SK-N-SH treated with all-trans-retinoic acid at 6 μM for 48 hours (cell line): ENCODE measurements around the gene AOC2.

Source experiments
- ATAC-seq: fragments of 200-7000 bp; cut with Tn5 transposase; 3 replicates; pipeline ENCODE4 v1.9.1; 2020; ENCODE audit warnings: mild to moderate bottlenecking, moderate library complexity
- ARNTL ChIP-seq: fragments of 450-650 bp; formaldehyde crosslinking; IDR thresholded peaks from 2 replicates; pipeline ENCODE4 v1.5.0; 2020; ENCODE audit warnings: low read depth, mild to moderate bottlenecking, moderate library complexity, borderline replicate concordance
- BACH2 ChIP-seq: fragments of 250-450 bp; sonication (Bioruptor Pico); IDR thresholded peaks from 2 replicates; pipeline ENCODE4 v1.9.0; 2021; ENCODE audit warnings: mild to moderate bottlenecking, borderline replicate concordance
- CREB5 ChIP-seq: fragments of 250-450 bp; sonication (Bioruptor Pico); IDR thresholded peaks from 2 replicates; pipeline ENCODE4 v1.5.1; 2020; ENCODE audit warnings: low read depth, mild to moderate bottlenecking, moderate library complexity
- CSDC2 ChIP-seq: fragments of 250-450 bp; sonication (Bioruptor Pico); IDR thresholded peaks from 2 replicates; pipeline ENCODE4 v1.5.0; 2020; ENCODE audit warnings: mild to moderate bottlenecking, moderate library complexity
- CSRNP3 ChIP-seq: fragments of 250-450 bp; sonication (Bioruptor Pico); IDR thresholded peaks from 2 replicates; pipeline ENCODE4 v1.5.1; 2021; ENCODE audit warnings: mild to moderate bottlenecking, moderate library complexity
- ESRRG ChIP-seq: fragments of 250-450 bp; sonication (Bioruptor Pico); IDR thresholded peaks from 2 replicates; pipeline ENCODE4 v1.6.1; 2021; ENCODE audit warnings: mild to moderate bottlenecking
- GLIS3 ChIP-seq: fragments of 250-450 bp; sonication (Bioruptor Pico); IDR thresholded peaks from 2 replicates; pipeline ENCODE4 v1.5.0; 2020; ENCODE audit warnings: mild to moderate bottlenecking, moderate library complexity
- ISL1 ChIP-seq: fragments of 250-450 bp; sonication (Bioruptor Pico); IDR thresholded peaks from 2 replicates; pipeline ENCODE4 v2.1.2; 2022; ENCODE audit warnings: mild to moderate bottlenecking, moderate library complexity
- OSR1 ChIP-seq: fragments of 250-450 bp; sonication (Bioruptor Pico); IDR thresholded peaks from 2 replicates; pipeline ENCODE4 v1.8.0; 2022; ENCODE audit warnings: moderate library complexity, mild to moderate bottlenecking, inconsistent platforms
- PATZ1 ChIP-seq: fragments of 250-450 bp; sonication (Bioruptor Pico); IDR thresholded peaks from 2 replicates; pipeline ENCODE4 v1.8.0; 2020; ENCODE audit warnings: mild to moderate bottlenecking, moderate library complexity, borderline replicate concordance
- POU6F1 ChIP-seq: fragments of 250-450 bp; sonication (Bioruptor Pico); IDR thresholded peaks from 2 replicates; pipeline ENCODE4 v1.8.0; 2021; ENCODE audit warnings: low read depth, mild to moderate bottlenecking, moderate library complexity, borderline replicate concordance
- PPARA ChIP-seq: fragments of 250-450 bp; sonication (Bioruptor Pico); IDR thresholded peaks from 2 replicates; pipeline ENCODE4 v1.5.0; 2020; ENCODE audit warnings: mild to moderate bottlenecking, borderline replicate concordance
- RARB ChIP-seq: fragments of 250-450 bp; sonication (Bioruptor Pico); IDR thresholded peaks from 2 replicates; pipeline ENCODE4 v1.8.0; 2021; ENCODE audit warnings: mild to moderate bottlenecking, moderate library complexity
- TSHZ2 ChIP-seq: fragments of 250-450 bp; sonication (Bioruptor Pico); IDR thresholded peaks from 2 replicates; pipeline ENCODE4 v1.5.0; 2020; ENCODE audit warnings: mild to moderate bottlenecking, moderate library complexity
- ZC3H10 ChIP-seq: fragments of 250-450 bp; sonication (Bioruptor Pico); IDR thresholded peaks from 2 replicates; pipeline ENCODE4 v1.5.1; 2021; ENCODE audit warnings: mild to moderate bottlenecking, moderate library complexity
- ZFP30 ChIP-seq: fragments of 450-650 bp; formaldehyde crosslinking; IDR thresholded peaks from 2 replicates; pipeline ENCODE4 v1.5.0; 2022; ENCODE audit warnings: mild to moderate bottlenecking, moderate library complexity
- ZNF565 ChIP-seq: fragments of 450-650 bp; formaldehyde crosslinking; conservative IDR thresholded peaks from 2 replicates; pipeline ENCODE4 v1.5.0; 2020; ENCODE audit warnings: low read depth, mild to moderate bottlenecking, moderate library complexity
- ZNF70 ChIP-seq: fragments of 450-650 bp; formaldehyde crosslinking; IDR thresholded peaks from 2 replicates; pipeline ENCODE4 v1.5.0; 2020; ENCODE audit warnings: mild to moderate bottlenecking, moderate library complexity
- ZNF8 ChIP-seq: fragments of 450-650 bp; formaldehyde crosslinking; IDR thresholded peaks from 2 replicates; pipeline ENCODE4 v1.5.0; 2020; ENCODE audit warnings: mild to moderate bottlenecking, moderate library complexity

AOC2 gene

GRCh38 chr17:42844761-42845555 lies 578 bp downstream of the AOC2 start:
- TF ChIP-seq PPARA (CRISPR knock-in tag) = no peak
- TF ChIP-seq ARNTL (CRISPR knock-in tag) = no peak
- no peak for TF ChIP-seq GLIS3 (CRISPR knock-in tag)
- no peak for TF ChIP-seq PATZ1 (CRISPR knock-in tag)
- no peak for TF ChIP-seq ZNF565 (CRISPR knock-in tag)
- no peak for TF ChIP-seq OSR1 (CRISPR knock-in tag)
- TF ChIP-seq ZNF70 (CRISPR knock-in tag) = no peak
- no peak for TF ChIP-seq CSRNP3 (CRISPR knock-in tag)
- no peak for TF ChIP-seq POU6F1 (CRISPR knock-in tag)
- TF ChIP-seq BACH2 = no peak
- no peak for TF ChIP-seq ZNF8 (CRISPR knock-in tag)
- no peak for TF ChIP-seq ZFP30 (CRISPR knock-in tag)
- TF ChIP-seq ZC3H10 (CRISPR knock-in tag) = no peak
- TF ChIP-seq CSDC2 (CRISPR knock-in tag) = no peak
- TF ChIP-seq CREB5 (CRISPR knock-in tag) = no peak
- no peak for ATAC-seq

GRCh38 chr17:42845556-42845917 lies 1.2 kb downstream of the AOC2 start:
- TF ChIP-seq ARNTL (CRISPR knock-in tag) (no peak), GLIS3 (CRISPR knock-in tag) (no peak), RARB (CRISPR knock-in tag) (no peak), PATZ1 (CRISPR knock-in tag) (no peak), ISL1 (no peak), ESRRG (CRISPR knock-in tag) (no peak), ZNF565 (CRISPR knock-in tag) (no peak), POU6F1 (CRISPR knock-in tag) (no peak), PPARA (CRISPR knock-in tag) (no peak), OSR1 (CRISPR knock-in tag) (no peak), ZNF70 (CRISPR knock-in tag) (no peak), BACH2 (no peak), ZC3H10 (CRISPR knock-in tag) (no peak), ZNF8 (CRISPR knock-in tag) (no peak), CSDC2 (CRISPR knock-in tag) (no peak), TSHZ2 (no peak)
- ATAC-seq = no peak
